ENCODE measurements around the gene STX10. TPM values are rescaled to one million over a fixed set of nuclear protein-coding genes. Genes with fewer than 3 reads are reported as not detected.

Gene STX10
- total and polyA plus RNA-seq, 2 of the 4 experiments (the other 2 are of a cell fraction) = 64.9 to 82.0 TPM

- BruUV-seq (replicated peaks) = no TSS peak
- dilution Hi-C loops (cut with HindIII; ENCODE audit: low sequenced_read_pairs, unreplicated experiment) = no loop called here
- no peak for DNase-seq
- no peak for TF ChIP-seq CEBPB (IDR thresholded peaks at IDR 0.05; ENCODE audit: low read depth, low read length)
- TF ChIP-seq ELK1 (IDR thresholded peaks at IDR 0.05; ENCODE audit: borderline replicate concordance, low read depth, low read length) = no peak
- no peak for TF ChIP-seq MAFK (IDR thresholded peaks at IDR 0.05; ENCODE audit: low read depth, low read length)
- TF ChIP-seq CTCF (conservative IDR thresholded peaks at IDR 0.05; ENCODE audit: low read depth, low read length) = no peak
- no peak for TF ChIP-seq RFX5 (IDR thresholded peaks at IDR 0.05; ENCODE audit: low read depth, low read length)
- TF ChIP-seq MAZ (IDR thresholded peaks at IDR 0.05; ENCODE audit: borderline replicate concordance, low read depth, low read length) = no peak
- TF ChIP-seq FOS (IDR thresholded peaks at IDR 0.05; ENCODE audit: low read depth, low read length) = no peak
- no peak for TF ChIP-seq USF2 (IDR thresholded peaks at IDR 0.05; ENCODE audit: low read depth, low read length)
- no peak for TF ChIP-seq RCOR1 (IDR thresholded peaks at IDR 0.05; ENCODE audit: insufficient replicate concordance, low read length)
- no peak for TF ChIP-seq NFE2L2 (IDR thresholded peaks at IDR 0.05; ENCODE audit: low read depth, low read length)
- TF ChIP-seq MXI1 (IDR thresholded peaks at IDR 0.05; ENCODE audit: borderline replicate concordance, low read depth, low read length) = peak; percentile 11; the same call in 1 of the 2 replicates
- no peak for TF ChIP-seq CHD1 (IDR thresholded peaks at IDR 0.05; ENCODE audit: low read depth, low read length)
- 0 out of 2 replicates have a peak, but pooled peaks have one; percentile 8 for TF ChIP-seq SMC3 (IDR thresholded peaks at IDR 0.05; ENCODE audit: low read depth, low read length)
- TF ChIP-seq POLR2A (IDR thresholded peaks at IDR 0.05; ENCODE audit: low read depth, low read length) = no peak
Observed at GRCh38 chr19:13149628-13150186, 468 bp downstream of the STX10 start.

More at GRCh38 chr19:13149628-13150186, 468 bp downstream of the STX10 start:
- in situ Hi-C loops (cut with MboI; ENCODE audit: low sequenced_read_pairs) = loop anchor here (10.0 kb wide), 1 partner anchor 695 kb away; no protein-coding TSS in a partner anchor
- H3K9me1 ChIP-seq (ENCODE audit: insufficient read depth, low read length) = peaks cover 4% of the 10 kb centered on the region
- H2AFZ ChIP-seq (replicated peaks; ENCODE audit: low read length, poor library complexity) = peak overlapping the region; percentile 98
- H4K20me1 ChIP-seq (ENCODE audit: insufficient read depth, low read length) = peaks cover 19% of the 10 kb centered on the region
- CTCF ChIA-PET = interaction anchor here (0.7 to 1.0 kb wide), 3 partner anchors 23 to 33 kb away, joined by 3 read pairs; partner anchors contain the start of gene NACC1
- H2BK5ac ChIP-seq (ENCODE audit: low read depth, low read length, poor library complexity, severe bottlenecking) = peak overlapping the region; percentile 65
- H4K5ac ChIP-seq (ENCODE audit: low read depth, low read length) = peak overlapping the region; percentile 71
- no peaks in the 10 kb centered on the region for H3K27me3 ChIP-seq (ENCODE audit: control insufficient read depth, insufficient read depth, low read length)
- peak overlapping the region; percentile 17 for H3K56ac ChIP-seq (ENCODE audit: extremely low read depth, insufficient read depth, low read length)
- H2BK20ac ChIP-seq (ENCODE audit: low read depth, low read length) = peak overlapping the region; percentile 69
- peak overlapping the region; percentile 59 for H2BK120ac ChIP-seq (ENCODE audit: low read depth, low read length)
- H3K4me2 ChIP-seq (ENCODE audit: low read depth, low read length) = peak overlapping the region; percentile 94
- H3K4me3 ChIP-seq (ENCODE audit: insufficient read depth, low read depth, low read length) = peak overlapping the region; percentile 72
- 0 out of 3 replicates have a peak overlapping the region, but pooled peaks have one; percentile 31 for H2BK15ac ChIP-seq (ENCODE audit: low read depth, low read length)
- peaks cover 7% of the 10 kb centered on the region for H3K36me3 ChIP-seq (ENCODE audit: control insufficient read depth, insufficient read depth, low read length)
- peak; percentile 2 for ATAC-seq (ENCODE audit: low read depth)
- peak overlapping the region; percentile 74 for H3K27ac ChIP-seq (ENCODE audit: insufficient read depth, low read length)
- WGBS, 2 experiments (ENCODE audit: extremely low coverage in 2 of 2, insufficient read length in 1 of 2) = 2% methylated on average over 25 of the region's 46 CpGs; no CpG with 5 or more reads in 1 of the 2 experiments
- H2AK5ac ChIP-seq (ENCODE audit: low read depth, low read length) = peak overlapping the region; percentile 93
- H3K4ac ChIP-seq (ENCODE audit: low read depth, low read length) = peak overlapping the region; percentile 89
- POLR2A ChIA-PET (ENCODE audit: unreplicated experiment) = interaction anchor here (0.5 to 1.1 kb wide), 4 partner anchors 13 to 358 kb away, joined by 3 to 8 read pairs (median 5); no protein-coding TSS in a partner anchor
- intact Hi-C loops (cut with micrococcal nuclease) = loop anchor here (2.0 kb wide), 2 partner anchors 113 to 171 kb away; no protein-coding TSS in a partner anchor
- peaks cover 2 to 43% of the 10 kb centered on the region in 2 experiments; a peak in 2 of 4 replicates for H3K79me1 ChIP-seq (ENCODE audit: low read depth in 1 of 2, low read length in 2 of 2)
- peak overlapping the region; percentile 99 for H2AK9ac ChIP-seq (replicated peaks; ENCODE audit: low read depth, low read length, poor library complexity)
- H3K9ac ChIP-seq (ENCODE audit: low read depth, low read length) = peak overlapping the region; percentile 76
- H4K91ac ChIP-seq (ENCODE audit: insufficient read depth, low read depth, low read length) = peak overlapping the region; percentile 74
- peak overlapping the region; percentile 87 for H3K14ac ChIP-seq (replicated peaks; ENCODE audit: low read depth, low read length)
- peak overlapping the region; percentile 94 for H3K23ac ChIP-seq (ENCODE audit: low read depth, low read length)
- H3K18ac ChIP-seq (ENCODE audit: low read depth, low read length) = peak overlapping the region; percentile 3; the same call in 1 of the 2 replicates
- no peaks in the 10 kb centered on the region for H3K9me3 ChIP-seq (ENCODE audit: control insufficient read depth, insufficient read depth, low read length)
- H3K4me1 ChIP-seq (ENCODE audit: control insufficient read depth, insufficient read depth, low read length) = peaks cover 6% of the 10 kb centered on the region; the same call in 1 of the 2 replicates
- H4K8ac ChIP-seq (ENCODE audit: low read depth in 2 of 2, low read length in 2 of 2) = peak overlapping the region; percentile 80 to 90

Data from IMR-90 (cell line).